Breast epithelium (tissue), 4 donors: ENCODE results near the gene NEO1. TPM values are rescaled to one million over a fixed set of nuclear protein-coding genes. Genes with fewer than 3 reads are reported as not detected.
"Not testable (repeated sequence)": the region's sequence is repeated elsewhere in the genome, so short reads cannot be mapped to it uniquely, and the experiment has no call there.

Experiments
- DNase-seq, 2 donors: peaks; one replicate each; pipeline ENCODE4 v3.0.0-alpha.2; 2019; ENCODE audit warnings: low spot score in 2 of 2
- H3K27ac ChIP-seq, 2 donors: fragments of 200-600 bp; sonication (generic) in 1 of 2; one replicate each; pipeline ENCODE4 v1.5.1; 2016 to 2019; ENCODE audit warnings: mild to moderate bottlenecking in 1 of 2
- H3K27me3 ChIP-seq, 2 donors: fragments of 200-600 bp; sonication (generic) in 1 of 2; one replicate each; pipeline versions ENCODE4 v1.5.1 to v1.6.0; 2017 to 2019; ENCODE audit warnings: control low read depth in 1 of 2, mild to moderate bottlenecking in 1 of 2
- H3K36me3 ChIP-seq: fragments of 200-600 bp; one replicate; pipeline ENCODE4 v1.5.1; 2019
- H3K4me1 ChIP-seq, 2 donors: fragments of 200-600 bp; sonication (generic); one replicate each; pipeline ENCODE4 v1.5.1; 2016 to 2019; ENCODE audit warnings: control low read depth in 1 of 2
- H3K4me3 ChIP-seq, 3 donors: fragments of 200-600 bp; sonication (generic); 1 replicate in 2 of 3; 2 replicates in 1 of 3; pipeline ENCODE4 v1.5.1; 2016 to 2019; ENCODE audit warnings: mild to moderate bottlenecking in 3 of 3, moderate library complexity in 2 of 3
- H3K9me3 ChIP-seq, 2 donors: fragments of 200-600 bp; sonication (generic) in 1 of 2; one replicate each; pipeline ENCODE4 v1.5.1; 2016 to 2019; ENCODE audit warnings: control low read depth in 1 of 2
- CTCF ChIP-seq, 3 donors: fragments of 450-650 bp; IDR thresholded peaks; one replicate each; pipeline ENCODE4 v1.5.1; 2016 to 2017; ENCODE audit warnings: antibody characterized with exemption in 3 of 3, mild to moderate bottlenecking in 3 of 3, moderate library complexity in 3 of 3
- POLR2A ChIP-seq: fragments of 450-650 bp; IDR thresholded peaks from one replicate; pipeline ENCODE4 v1.6.1; 2016; ENCODE audit warnings: antibody characterized with exemption, mild to moderate bottlenecking, moderate library complexity
- POLR2AphosphoS5 ChIP-seq, 3 donors: sonication (generic); formaldehyde crosslinking; IDR thresholded peaks; one replicate each; pipeline ENCODE4 v1.6.1; 2017; ENCODE audit warnings: antibody characterized with exemption in 3 of 3
- intact Hi-C: fragments of 100-400 bp; cut with DNase I; formaldehyde crosslinking; loops from one replicate; pipeline ENCODE4 v1.15.1; 2023; ENCODE audit warnings: low total_unique reads
- total RNA-seq, 3 donors: library from RNA; depleted of rRNA; stranded (reverse); fragments of >200 nt; gene quantifications; one replicate each; pipeline ENCODE4 v1.1.0, GENCODE V29; 2016

The NEO1 gene
- total RNA-seq, 3 donors from 2014 or later, result 21.3 to 66.3 (median 27.5) TPM

DNA sequence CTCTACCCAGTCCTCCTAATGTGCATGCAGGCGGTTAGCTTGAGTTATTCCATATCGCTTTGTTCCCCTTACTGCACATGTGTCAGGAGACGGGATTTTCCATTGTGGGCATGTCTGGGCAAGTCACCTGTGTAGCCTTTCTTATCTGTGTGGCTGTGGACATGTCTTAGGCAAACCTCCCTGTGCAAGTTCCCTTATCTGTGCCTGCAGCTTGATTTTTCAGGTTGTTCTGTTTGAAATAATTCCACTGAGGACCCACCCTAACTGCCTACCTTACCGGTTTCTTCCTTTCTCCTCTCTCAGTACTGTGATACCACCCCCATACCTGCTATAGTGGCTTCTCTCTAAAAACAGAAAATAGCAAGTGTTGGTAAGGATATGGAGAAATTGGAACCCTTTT, 113.6 kb downstream of the NEO1 start:
- peaks cover 0 to 6% of the 10 kb centered on the region in 2 donors for H3K9me3 ChIP-seq
- H3K36me3 ChIP-seq, result no peaks in the 10 kb centered on the region
- TF ChIP-seq POLR2AphosphoS5 (IDR thresholded peaks at IDR 0.05), result no peak
- no peak for TF ChIP-seq POLR2A
- TF ChIP-seq CTCF (IDR thresholded peaks at IDR 0.05), result no peak
- H3K4me3 ChIP-seq, result no peak overlapping the region
- DNase-seq, result no peak
- intact Hi-C loops, result no loop called here
- H3K4me1 ChIP-seq, result no peaks in the 10 kb centered on the region
- H3K27me3 ChIP-seq, result no peaks in the 10 kb centered on the region
- no peak overlapping the region for H3K27ac ChIP-seq

- H3K9me3 ChIP-seq, H3K4me3 ChIP-seq, H3K27ac ChIP-seq, H3K4me1 ChIP-seq, H3K36me3 ChIP-seq, intact Hi-C loops, DNase-seq, H3K27me3 ChIP-seq: not testable (repeated sequence)
These were observed 114.4 kb downstream of the NEO1 start for GRCh38 chr15:73166711-73167110.

DNA sequence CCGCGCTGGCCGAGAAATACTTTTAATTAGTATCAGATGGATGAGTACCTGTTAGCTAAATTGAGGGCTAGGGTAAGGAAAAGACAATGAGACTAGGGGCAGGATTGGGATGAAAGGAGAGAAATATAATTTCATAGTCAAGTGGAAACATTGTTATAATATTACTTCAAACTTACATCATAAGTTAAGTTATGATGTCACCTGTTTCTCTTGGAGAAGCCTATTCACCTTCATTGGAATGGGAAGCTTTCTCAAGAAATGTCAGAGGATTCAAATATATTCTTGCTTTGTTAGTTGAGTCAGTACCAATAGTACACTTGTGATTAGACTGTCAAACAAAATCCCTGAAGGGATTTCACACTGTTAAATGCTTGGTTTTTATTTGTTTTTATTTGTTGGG, 116.2 kb downstream of the NEO1 start:
- Histone ChIP-seq H3K27me3 (no peaks in the 10 kb centered on the region), H3K27ac (no peak overlapping the region), H3K36me3 (no peaks in the 10 kb centered on the region), H3K9me3 (peaks cover 0 to 6% of the 10 kb centered on the region in 2 donors), H3K4me1 (no peaks in the 10 kb centered on the region), H3K4me3 (no peak overlapping the region)
- TF ChIP-seq CTCF (IDR thresholded peaks at IDR 0.05), result no peak
- no peak for TF ChIP-seq POLR2AphosphoS5 (IDR thresholded peaks at IDR 0.05)
- no peak for TF ChIP-seq POLR2A
- intact Hi-C loops, result no loop called here
- DNase-seq, result no peak

DNA sequence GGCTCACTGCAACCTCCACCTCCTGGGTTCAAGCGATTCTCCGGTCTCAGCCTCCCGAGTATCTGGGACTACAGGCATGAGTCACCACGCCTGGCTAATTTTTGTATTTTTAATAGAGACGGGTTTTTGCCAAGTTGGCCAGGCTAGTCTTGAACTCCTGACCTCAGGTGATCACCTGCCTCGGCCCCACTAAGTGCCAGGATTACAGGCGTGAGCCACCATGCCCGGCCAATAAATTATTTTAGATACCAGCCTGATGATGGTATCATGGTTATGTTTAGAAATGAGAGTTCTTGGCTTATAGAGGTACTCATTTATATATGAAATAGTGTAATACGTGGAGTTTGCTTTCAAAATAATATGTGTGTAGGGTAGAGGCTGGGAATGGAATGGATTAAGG, 119.4 kb downstream of the NEO1 start:
- intact Hi-C loops, result no loop called here
- no peaks in the 10 kb centered on the region for H3K4me1 ChIP-seq
- TF ChIP-seq POLR2A (no peak), CTCF (IDR thresholded peaks at IDR 0.05) (no peak), POLR2AphosphoS5 (IDR thresholded peaks at IDR 0.05) (no peak)
- no peak for DNase-seq
- no peak overlapping the region for H3K4me3 ChIP-seq
- no peaks in the 10 kb centered on the region for H3K9me3 ChIP-seq
- H3K36me3 ChIP-seq, result peaks cover 3% of the 10 kb centered on the region
- no peak overlapping the region for H3K27ac ChIP-seq
- H3K27me3 ChIP-seq, result no peaks in the 10 kb centered on the region

- Histone ChIP-seq H3K4me3 (no peak overlapping the region), H3K9me3 (no peaks in the 10 kb centered on the region), H3K27me3 (no peaks in the 10 kb centered on the region), H3K4me1 (no peaks in the 10 kb centered on the region), H3K27ac (no peak overlapping the region), H3K36me3 (peaks cover 3% of the 10 kb centered on the region)
- intact Hi-C loops, result no loop called here
- no peak for TF ChIP-seq POLR2A
- TF ChIP-seq POLR2AphosphoS5 (IDR thresholded peaks at IDR 0.05), result no peak
- TF ChIP-seq CTCF (IDR thresholded peaks at IDR 0.05), result no peak
- DNase-seq, result no peak
These were observed 120.2 kb downstream of the NEO1 start for GRCh38 chr15:73172508-73172907.

DNA sequence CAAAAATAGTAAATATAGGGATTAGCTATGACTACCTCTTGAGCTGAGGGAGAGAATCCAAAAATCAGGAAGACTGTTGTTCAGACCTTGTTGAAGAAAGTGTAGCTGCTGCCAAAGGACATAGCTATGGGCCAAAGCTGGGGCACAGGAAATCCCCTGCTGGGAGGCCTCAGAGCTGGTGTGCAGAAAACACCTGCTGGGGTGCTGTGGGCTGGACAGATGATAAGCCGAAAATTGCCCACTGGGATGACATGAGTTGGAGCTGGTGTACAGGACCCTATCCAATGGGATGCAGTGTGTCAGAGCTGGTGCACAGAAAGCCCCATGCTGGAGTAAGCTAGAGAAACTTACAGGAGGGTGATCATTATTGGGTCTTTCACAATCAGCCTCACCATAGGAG, 121.9 kb downstream of the NEO1 start:
- intact Hi-C loops, result no loop called here
- Histone ChIP-seq H3K36me3 (peaks cover 3% of the 10 kb centered on the region), H3K27ac (no peak overlapping the region), H3K9me3 (no peaks in the 10 kb centered on the region), H3K4me3 (no peak overlapping the region), H3K4me1 (no peaks in the 10 kb centered on the region), H3K27me3 (no peaks in the 10 kb centered on the region)
- TF ChIP-seq POLR2AphosphoS5 (IDR thresholded peaks at IDR 0.05) (no peak), POLR2A (no peak), CTCF (IDR thresholded peaks at IDR 0.05) (no peak)
- DNase-seq, result no peak
